ENCODE results near the gene EIF5A. TPM values are rescaled to one million over a fixed set of nuclear protein-coding genes. Genes with fewer than 3 reads are reported as not detected.

The EIF5A gene
- total RNA-seq, 1 experiment from 2014 or later: 345 TPM

GRCh38 chr17:7352910-7353635 is 45.6 kb downstream of the EIF5A start:
- H3K4me3 Mint-ChIP-seq (ENCODE audit: unreplicated experiment): peak overlapping the region; percentile 83
- no peak for DNase-seq
- CTCF ChIA-PET: interaction anchor here (0.6 kb wide), 1 partner anchor 53 kb away, joined by 3 read pairs; no protein-coding TSS in a partner anchor
- no peaks in the 10 kb centered on the region for H3K27me3 Mint-ChIP-seq (ENCODE audit: insufficient read depth, unreplicated experiment)
- H3K36me3 Mint-ChIP-seq (ENCODE audit: insufficient read depth, unreplicated experiment): peaks cover 4% of the 10 kb centered on the region
- no peaks in the 10 kb centered on the region for H3K9me3 ChIP-seq
- peaks cover 11% of the 10 kb centered on the region for H3K4me1 Mint-ChIP-seq (ENCODE audit: low read depth, unreplicated experiment)
- intact Hi-C loops (cut with micrococcal nuclease; ENCODE audit: unreplicated experiment): loop anchor here (5.0 kb wide), 1 partner anchor 124 kb away; the partner anchor contains the start of gene ZBTB4
- H3K27me3 ChIP-seq (replicated peaks; ENCODE audit: control insufficient read depth, insufficient read depth, low read length): no peaks in the 10 kb centered on the region
- TF ChIP-seq, protein P1, sequence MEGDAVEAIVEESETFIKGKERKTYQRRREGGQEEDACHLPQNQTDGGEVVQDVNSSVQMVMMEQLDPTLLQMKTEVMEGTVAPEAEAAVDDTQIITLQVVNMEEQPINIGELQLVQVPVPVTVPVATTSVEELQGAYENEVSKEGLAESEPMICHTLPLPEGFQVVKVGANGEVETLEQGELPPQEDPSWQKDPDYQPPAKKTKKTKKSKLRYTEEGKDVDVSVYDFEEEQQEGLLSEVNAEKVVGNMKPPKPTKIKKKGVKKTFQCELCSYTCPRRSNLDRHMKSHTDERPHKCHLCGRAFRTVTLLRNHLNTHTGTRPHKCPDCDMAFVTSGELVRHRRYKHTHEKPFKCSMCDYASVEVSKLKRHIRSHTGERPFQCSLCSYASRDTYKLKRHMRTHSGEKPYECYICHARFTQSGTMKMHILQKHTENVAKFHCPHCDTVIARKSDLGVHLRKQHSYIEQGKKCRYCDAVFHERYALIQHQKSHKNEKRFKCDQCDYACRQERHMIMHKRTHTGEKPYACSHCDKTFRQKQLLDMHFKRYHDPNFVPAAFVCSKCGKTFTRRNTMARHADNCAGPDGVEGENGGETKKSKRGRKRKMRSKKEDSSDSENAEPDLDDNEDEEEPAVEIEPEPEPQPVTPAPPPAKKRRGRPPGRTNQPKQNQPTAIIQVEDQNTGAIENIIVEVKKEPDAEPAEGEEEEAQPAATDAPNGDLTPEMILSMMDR (IDR thresholded peaks at IDR 0.05; ENCODE audit: insufficient read depth in 1 of 2, low read depth in 1 of 2, low read length in 1 of 2, severe bottlenecking in 1 of 2, unreplicated experiment in 1 of 2): no peak
- H3K36me3 ChIP-seq (ENCODE audit: control insufficient read depth, insufficient read depth, low read length): no peaks in the 10 kb centered on the region
- BruUV-seq (replicated peaks): no TSS peak
- peak overlapping the region; percentile 85 for H3K27ac Mint-ChIP-seq (ENCODE audit: unreplicated experiment)
- peak overlapping the region; percentile 63 for H3K4me3 ChIP-seq (ENCODE audit: low read depth, low read length)
- H3K4me1 ChIP-seq: peaks cover 3% of the 10 kb centered on the region; the same call in 1 of the 2 replicates
- H3K9me3 Mint-ChIP-seq (ENCODE audit: unreplicated experiment): no peaks in the 10 kb centered on the region
- POLR2A ChIA-PET: no interaction called here

DNA sequence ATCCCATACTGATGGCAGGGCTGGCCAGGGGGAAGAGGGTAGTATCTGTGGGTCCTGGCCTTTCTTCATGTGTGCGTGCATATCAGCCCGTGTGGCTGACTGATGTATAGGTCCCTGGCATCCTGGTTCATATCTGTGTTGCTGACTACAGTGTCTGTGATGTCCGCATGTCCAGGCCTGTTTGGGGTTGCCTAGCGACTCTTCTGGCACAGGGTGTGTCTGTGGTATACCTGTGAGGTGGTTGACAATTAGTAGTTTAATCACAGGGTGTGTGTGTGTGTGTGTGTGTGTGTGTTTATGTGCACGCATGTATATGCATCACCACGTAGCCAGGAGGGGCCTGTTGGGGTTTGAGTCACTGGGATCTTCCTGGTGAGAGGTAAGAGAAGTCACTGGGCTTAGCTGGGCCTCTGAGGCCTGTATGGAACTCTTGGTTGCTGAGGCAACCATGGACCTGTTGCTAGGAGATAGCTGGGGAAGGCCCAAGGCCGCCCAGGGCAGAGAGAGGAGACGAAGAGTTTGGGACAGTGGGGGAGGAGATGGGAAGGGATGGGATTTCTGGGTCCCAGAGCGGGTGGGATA is 46.9 kb downstream of the EIF5A start:
- Histone ChIP-seq H3K27me3 (replicated peaks; ENCODE audit: control insufficient read depth, insufficient read depth, low read length) (no peaks in the 10 kb centered on the region), H3K36me3 (ENCODE audit: control insufficient read depth, insufficient read depth, low read length) (no peaks in the 10 kb centered on the region), H3K4me3 (ENCODE audit: low read depth, low read length) (no peak overlapping the region), H3K4me1 (peaks cover 3% of the 10 kb centered on the region; the same call in 1 of the 2 replicates), H3K9me3 (no peaks in the 10 kb centered on the region)
- TF ChIP-seq, protein P1 (IDR thresholded peaks at IDR 0.05; ENCODE audit: insufficient read depth in 1 of 2, low read depth in 1 of 2, low read length in 1 of 2, severe bottlenecking in 1 of 2, unreplicated experiment in 1 of 2): no peak
- Mint-ChIP-seq H3K36me3 (ENCODE audit: insufficient read depth, unreplicated experiment) (no peaks in the 10 kb centered on the region), H3K27ac (ENCODE audit: unreplicated experiment) (no peak overlapping the region), H3K9me3 (ENCODE audit: unreplicated experiment) (no peaks in the 10 kb centered on the region), H3K4me3 (ENCODE audit: unreplicated experiment) (no peak overlapping the region), H3K4me1 (ENCODE audit: low read depth, unreplicated experiment) (peaks cover 11% of the 10 kb centered on the region), H3K27me3 (ENCODE audit: insufficient read depth, unreplicated experiment) (no peaks in the 10 kb centered on the region)
- CTCF ChIA-PET: interaction anchor here (0.6 kb wide), 1 partner anchor 73 kb away, joined by 8 read pairs; the partner anchor contains the start of gene SLC2A4
- BruUV-seq (replicated peaks): no TSS peak
- no peak for DNase-seq
- POLR2A ChIA-PET: no interaction called here
- intact Hi-C loops (cut with micrococcal nuclease; ENCODE audit: unreplicated experiment): loop anchor here (5.0 kb wide), 1 partner anchor 123 kb away; the partner anchor contains the start of gene ZBTB4

DNA sequence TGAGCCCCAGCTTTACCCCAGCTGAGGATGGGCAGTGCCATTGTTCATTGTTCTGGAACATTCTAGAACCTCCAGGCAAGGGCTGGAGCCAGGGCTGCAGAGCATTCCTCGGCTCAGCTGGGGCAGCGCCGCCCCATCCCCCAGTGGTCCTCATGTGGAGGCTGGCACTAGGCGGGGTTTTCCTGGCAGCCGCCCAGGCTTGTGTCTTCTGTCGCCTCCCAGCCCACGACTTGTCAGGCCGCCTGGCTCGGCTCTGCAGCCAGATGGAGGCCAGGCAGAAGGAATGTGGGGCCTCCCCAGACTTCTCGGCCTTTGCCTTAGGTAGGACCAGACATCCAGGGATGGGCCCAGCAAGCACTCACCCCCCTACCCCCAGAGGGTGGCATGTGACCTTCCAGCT is 47.6 kb downstream of the EIF5A start, which contains the start of gene TMEM95:
TMEM95 (plus strand) TSS at position 104 of the 400 bp plus-strand sequence; CDS start at position 153, 49 bp downstream.
- BruUV-seq (replicated peaks): no TSS peak
- peaks cover 11% of the 10 kb centered on the region for H3K4me1 Mint-ChIP-seq (ENCODE audit: low read depth, unreplicated experiment)
- no peaks in the 10 kb centered on the region for H3K9me3 Mint-ChIP-seq (ENCODE audit: unreplicated experiment)
- ChIA-PET POLR2A (interaction anchor here (0.5 kb wide), 1 partner anchor 85 kb away, joined by 3 read pairs; no protein-coding TSS in a partner anchor), CTCF (interaction anchor here (0.8 kb wide), 1 partner anchor 137 kb away, joined by 3 read pairs; no protein-coding TSS in a partner anchor)
- H3K36me3 Mint-ChIP-seq (ENCODE audit: insufficient read depth, unreplicated experiment): no peaks in the 10 kb centered on the region
- H3K27ac Mint-ChIP-seq (ENCODE audit: unreplicated experiment): no peak within 1 kb of the TSS
- H3K27me3 Mint-ChIP-seq (ENCODE audit: insufficient read depth, unreplicated experiment): no peaks in the 10 kb centered on the region
- no peaks in the 10 kb centered on the region for H3K27me3 ChIP-seq (replicated peaks; ENCODE audit: control insufficient read depth, insufficient read depth, low read length)
- no peak within 1 kb of the TSS for H3K4me3 ChIP-seq (ENCODE audit: low read depth, low read length)
- no peaks in the 10 kb centered on the region for H3K36me3 ChIP-seq (ENCODE audit: control insufficient read depth, insufficient read depth, low read length)
- TF ChIP-seq, protein P1 (IDR thresholded peaks at IDR 0.05; ENCODE audit: insufficient read depth in 1 of 2, low read depth in 1 of 2, low read length in 1 of 2, severe bottlenecking in 1 of 2, unreplicated experiment in 1 of 2): no peak
- intact Hi-C loops (cut with micrococcal nuclease; ENCODE audit: unreplicated experiment): loop anchor here (5.0 kb wide), 1 partner anchor 82 kb away; the partner anchor contains the start of genes FGF11 and TMEM102
- H3K4me3 Mint-ChIP-seq (ENCODE audit: unreplicated experiment): no peak within 1 kb of the TSS
- DNase-seq: no peak
- no peaks in the 10 kb centered on the region for H3K4me1 ChIP-seq
- H3K9me3 ChIP-seq: no peaks in the 10 kb centered on the region

All from Caco-2 (cell line).